Mesothelial cell of epicardium (in vitro differentiated cells): Measurements from ENCODE around the gene WDR93. TPM values are rescaled to one million over a fixed set of nuclear protein-coding genes. Genes with fewer than 3 reads are reported as not detected.

Source experiments
- DNase-seq, 2 experiments: peaks; one replicate each; pipeline ENCODE4 v3.0.0; 2021; ENCODE audit warnings: low spot score in 2 of 2; ENCODE audit not compliant: unreplicated experiment in 2 of 2
- H3K27ac Mint-ChIP-seq: 2 replicates; pipeline ENCODE4 v1.8.0; 2021; ENCODE audit warnings: mixed read lengths
- H3K27me3 Mint-ChIP-seq: 2 replicates; pipeline ENCODE4 v1.8.0; 2021; ENCODE audit warnings: low read depth, mixed read lengths
- H3K36me3 Mint-ChIP-seq: 2 replicates; pipeline ENCODE4 v1.8.0; 2021; ENCODE audit warnings: mixed read lengths
- H3K4me1 Mint-ChIP-seq: 2 replicates; pipeline ENCODE4 v1.8.0; 2021; ENCODE audit warnings: mixed read lengths
- H3K4me3 Mint-ChIP-seq: 2 replicates; pipeline ENCODE4 v1.8.0; 2021; ENCODE audit warnings: mild to moderate bottlenecking, moderate library complexity, mixed read lengths
- H3K9me3 Mint-ChIP-seq: 2 replicates; pipeline ENCODE4 v1.8.0; 2021; ENCODE audit warnings: mixed read lengths
- total RNA-seq: library from RNA; stranded (reverse); gene quantifications from 3 replicates; pipeline ENCODE4 v1.2.1, GENCODE V29; 2021
- TF ChIP-seq, protein P1 (sequence below): fragments of 200-600 bp; sonication (generic); IDR thresholded peaks from one replicate; pipeline ENCODE4 v1.5.0; 2021; ENCODE audit warnings: antibody characterized with exemption; ENCODE audit not compliant: unreplicated experiment

WDR93 gene
- total RNA-seq, 1 donor from 2014 or later: 0.34 TPM

DNA sequence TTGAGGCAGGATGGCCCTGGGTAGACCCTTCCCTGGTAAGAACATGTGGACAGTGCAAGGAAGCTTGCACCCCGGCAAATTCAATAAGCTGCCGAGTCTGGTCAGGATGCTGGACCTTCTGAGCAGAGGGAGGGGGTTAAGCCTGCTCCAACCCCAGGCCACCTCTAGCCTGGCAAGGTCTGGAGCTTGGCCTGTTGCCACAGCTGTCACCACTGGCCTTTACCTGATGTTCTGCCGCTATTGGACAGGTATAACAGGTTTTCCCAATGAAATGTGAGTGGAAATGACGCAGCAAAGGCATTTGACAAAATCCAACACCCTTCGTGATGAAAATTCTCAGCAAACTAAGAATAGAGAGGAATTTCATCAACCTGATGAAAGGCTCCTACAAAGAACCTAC is 61.1 kb downstream of the WDR93 start:
- Mint-ChIP-seq H3K4me3 (peak overlapping the region; percentile 50), H3K27me3 (peaks cover 2% of the 10 kb centered on the region), H3K4me1 (peaks cover 8% of the 10 kb centered on the region), H3K36me3 (no peaks in the 10 kb centered on the region), H3K9me3 (no peaks in the 10 kb centered on the region), H3K27ac (no peak overlapping the region)
- TF ChIP-seq, protein P1, sequence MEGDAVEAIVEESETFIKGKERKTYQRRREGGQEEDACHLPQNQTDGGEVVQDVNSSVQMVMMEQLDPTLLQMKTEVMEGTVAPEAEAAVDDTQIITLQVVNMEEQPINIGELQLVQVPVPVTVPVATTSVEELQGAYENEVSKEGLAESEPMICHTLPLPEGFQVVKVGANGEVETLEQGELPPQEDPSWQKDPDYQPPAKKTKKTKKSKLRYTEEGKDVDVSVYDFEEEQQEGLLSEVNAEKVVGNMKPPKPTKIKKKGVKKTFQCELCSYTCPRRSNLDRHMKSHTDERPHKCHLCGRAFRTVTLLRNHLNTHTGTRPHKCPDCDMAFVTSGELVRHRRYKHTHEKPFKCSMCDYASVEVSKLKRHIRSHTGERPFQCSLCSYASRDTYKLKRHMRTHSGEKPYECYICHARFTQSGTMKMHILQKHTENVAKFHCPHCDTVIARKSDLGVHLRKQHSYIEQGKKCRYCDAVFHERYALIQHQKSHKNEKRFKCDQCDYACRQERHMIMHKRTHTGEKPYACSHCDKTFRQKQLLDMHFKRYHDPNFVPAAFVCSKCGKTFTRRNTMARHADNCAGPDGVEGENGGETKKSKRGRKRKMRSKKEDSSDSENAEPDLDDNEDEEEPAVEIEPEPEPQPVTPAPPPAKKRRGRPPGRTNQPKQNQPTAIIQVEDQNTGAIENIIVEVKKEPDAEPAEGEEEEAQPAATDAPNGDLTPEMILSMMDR: no peak
- no peak for DNase-seq

- H3K4me1 Mint-ChIP-seq: peaks cover 8% of the 10 kb centered on the region
- DNase-seq: no peak
- H3K4me3 Mint-ChIP-seq: no peak overlapping the region
- no peaks in the 10 kb centered on the region for H3K36me3 Mint-ChIP-seq
- TF ChIP-seq, protein P1: no peak
- H3K27me3 Mint-ChIP-seq: peaks cover 2% of the 10 kb centered on the region
- H3K9me3 Mint-ChIP-seq: no peaks in the 10 kb centered on the region
- no peak overlapping the region for H3K27ac Mint-ChIP-seq
These were observed 63.2 kb downstream of the WDR93 start for GRCh38 chr15:89753855-89754254.

- Mint-ChIP-seq H3K9me3 (no peaks in the 10 kb centered on the region), H3K36me3 (no peaks in the 10 kb centered on the region), H3K4me3 (no peak overlapping the region), H3K27me3 (peaks cover 2% of the 10 kb centered on the region), H3K27ac (no peak overlapping the region), H3K4me1 (peaks cover 8% of the 10 kb centered on the region)
- TF ChIP-seq, protein P1: no peak
- DNase-seq: no peak
These were observed 63.9 kb downstream of the WDR93 start for GRCh38 chr15:89754361-89755154.

- Mint-ChIP-seq H3K27ac (no peak overlapping the region), H3K36me3 (no peaks in the 10 kb centered on the region), H3K9me3 (no peaks in the 10 kb centered on the region), H3K4me3 (no peak overlapping the region), H3K4me1 (peaks cover 8% of the 10 kb centered on the region), H3K27me3 (peaks cover under 1% of the 10 kb centered on the region)
- no peak for DNase-seq
- TF ChIP-seq, protein P1: no peak
These were observed 65.1 kb downstream of the WDR93 start for GRCh38 chr15:89755701-89756100.

GRCh38 chr15:89756897-89757296 is 66.3 kb downstream of the WDR93 start:
- Mint-ChIP-seq H3K27ac (no peak overlapping the region), H3K27me3 (no peaks in the 10 kb centered on the region), H3K36me3 (no peaks in the 10 kb centered on the region), H3K4me3 (no peak overlapping the region), H3K9me3 (no peaks in the 10 kb centered on the region), H3K4me1 (peaks cover 7% of the 10 kb centered on the region)
- DNase-seq: no peak
- TF ChIP-seq, protein P1: no peak

- TF ChIP-seq, protein P1: no peak
These were observed 67.7 kb downstream of the WDR93 start for GRCh38 chr15:89758283-89758682.

More at GRCh38 chr15:89758283-89758682, 67.7 kb downstream of the WDR93 start:
- DNase-seq: no peak
- Mint-ChIP-seq H3K9me3 (no peaks in the 10 kb centered on the region), H3K27ac (no peak overlapping the region), H3K27me3 (no peaks in the 10 kb centered on the region), H3K36me3 (no peaks in the 10 kb centered on the region), H3K4me3 (no peak overlapping the region), H3K4me1 (peaks cover 3% of the 10 kb centered on the region)
